ENCODE measurements around the gene RESF1.

DNA sequence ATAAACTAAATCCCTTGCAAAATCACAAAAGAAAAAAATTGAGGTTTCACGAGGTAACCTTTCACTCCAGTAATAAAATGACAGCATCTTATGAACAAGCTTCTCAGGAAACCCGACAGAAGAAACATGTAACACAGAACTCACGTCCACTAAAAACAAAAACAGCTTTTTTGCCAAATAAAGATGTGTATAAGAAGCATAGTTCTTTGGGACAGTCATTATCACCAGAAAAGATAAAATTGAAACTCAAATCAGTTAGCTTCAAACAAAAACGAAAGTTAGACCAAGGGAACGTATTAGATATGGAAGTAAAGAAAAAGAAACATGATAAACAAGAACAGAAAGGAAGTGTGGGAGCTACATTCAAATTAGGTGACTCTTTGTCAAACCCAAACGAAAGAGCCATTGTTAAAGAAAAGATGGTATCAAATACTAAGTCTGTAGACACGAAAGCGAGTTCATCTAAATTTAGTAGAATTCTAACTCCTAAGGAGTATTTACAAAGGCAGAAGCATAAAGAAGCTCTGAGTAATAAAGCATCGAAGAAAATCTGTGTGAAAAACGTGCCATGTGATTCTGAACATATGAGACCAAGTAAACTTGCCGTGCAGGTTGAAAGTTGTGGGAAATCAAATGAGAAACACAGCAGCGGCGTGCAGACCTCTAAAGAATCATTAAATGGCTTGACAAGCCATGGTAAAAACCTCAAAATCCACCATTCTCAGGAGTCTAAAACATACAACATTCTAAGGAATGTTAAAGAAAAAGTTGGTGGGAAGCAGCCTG lies 25.8 kb downstream of the RESF1 start:
- TF ChIP-seq SPI1 (IDR thresholded peaks at IDR 0.05; ENCODE audit: low read depth, low read length) = no peak
- no peak for TF ChIP-seq POLR2A (IDR thresholded peaks at IDR 0.05; ENCODE audit: low read depth, low read length)
